HCT116 (cell line): ENCODE measurements around the gene LDLRAD4.

ENCODE experiments used
- CBX3 ChIP-seq: IDR thresholded peaks from 2 replicates; pipeline ENCODE4 v1.6.1; 2012; ENCODE audit warnings: low read depth
- CTCF ChIP-seq, 3 experiments: fragments of 200-600 bp in 1 of 3; sonication (generic) in 1 of 3; IDR thresholded peaks in 2 of 3; conservative IDR thresholded peaks in 1 of 3; 2 replicates each; pipeline ENCODE4 v1.5.1; 2012 to 2017; ENCODE audit warnings: low read depth in 2 of 3, low read length in 2 of 3, antibody characterized with exemption in 1 of 3, borderline replicate concordance in 1 of 3, control low read depth in 1 of 3, mild to moderate bottlenecking in 1 of 3, mixed read lengths in 1 of 3, mixed run types in 1 of 3, moderate library complexity in 1 of 3; ENCODE audit not compliant: insufficient read depth in 1 of 3
- EZH2 ChIP-seq: fragments of 200-600 bp; sonication (generic); IDR thresholded peaks from 2 replicates; pipeline ENCODE4 v1.6.1; 2017; ENCODE audit warnings: antibody characterized with exemption, mixed run types
- EZH2phosphoT487 ChIP-seq: fragments of 200-600 bp; IDR thresholded peaks from 2 replicates; pipeline ENCODE4 v1.6.1; 2018; ENCODE audit warnings: antibody characterized with exemption, borderline replicate concordance
- POLR2A ChIP-seq: IDR thresholded peaks from 2 replicates; pipeline ENCODE4 v1.7.0; 2011; ENCODE audit warnings: borderline replicate concordance; ENCODE audit not compliant: insufficient read depth, insufficient read length; ENCODE audit errors: extremely low read depth
- POLR2AphosphoS5 ChIP-seq: IDR thresholded peaks from 2 replicates; pipeline ENCODE4 v1.6.1; 2011; ENCODE audit warnings: mild to moderate bottlenecking, low read depth, low read length, moderate library complexity
- RAD21 ChIP-seq: IDR thresholded peaks from 2 replicates; pipeline ENCODE4 v1.6.1; 2012; ENCODE audit warnings: low read depth, mild to moderate bottlenecking
- TF ChIP-seq, protein P1 (sequence below): IDR thresholded peaks from 2 replicates; pipeline ENCODE4 v1.6.1; 2012

DNA sequence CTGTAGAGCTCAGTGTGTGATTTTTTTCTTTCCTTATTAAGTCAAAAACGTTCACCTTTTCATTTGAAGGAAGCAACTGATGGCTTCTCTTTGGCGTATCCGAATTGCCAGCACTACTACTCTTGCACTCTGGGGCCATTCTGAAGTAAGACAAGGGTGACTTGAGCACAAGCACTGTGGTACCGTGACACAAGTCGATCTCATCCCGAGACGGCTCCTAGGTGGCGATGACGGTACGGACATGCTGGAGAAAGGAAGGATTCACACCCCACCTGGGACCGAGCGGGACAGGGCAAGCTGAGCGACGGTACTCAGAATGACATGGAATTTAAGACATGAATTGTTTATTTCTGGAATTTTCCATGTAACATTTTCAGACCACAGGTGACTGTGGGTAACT is 36.8 kb upstream of the LDLRAD4 start:
- TF ChIP-seq CTCF (IDR thresholded peaks at IDR 0.05 in 2 of 3, conservative IDR thresholded peaks at IDR 0.05 in 1 of 3; ENCODE audit: borderline replicate concordance in 1 of 3, insufficient read depth in 1 of 3, low read depth in 2 of 3, low read length in 2 of 3): no peak
- TF ChIP-seq POLR2A: no peak
- TF ChIP-seq POLR2AphosphoS5: no peak
- no peak for TF ChIP-seq RAD21
- TF ChIP-seq, protein P1, sequence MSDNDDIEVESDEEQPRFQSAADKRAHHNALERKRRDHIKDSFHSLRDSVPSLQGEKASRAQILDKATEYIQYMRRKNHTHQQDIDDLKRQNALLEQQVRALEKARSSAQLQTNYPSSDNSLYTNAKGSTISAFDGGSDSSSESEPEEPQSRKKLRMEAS: no peak
- TF ChIP-seq EZH2: no peak
- TF ChIP-seq EZH2phosphoT487: no peak
- no peak for TF ChIP-seq CBX3
